Measurements from ENCODE around the gene EBPL.
"Not testable (repeated sequence)": the region's sequence is repeated elsewhere in the genome, so short reads cannot be mapped to it uniquely, and the experiment has no call there.

DNA sequence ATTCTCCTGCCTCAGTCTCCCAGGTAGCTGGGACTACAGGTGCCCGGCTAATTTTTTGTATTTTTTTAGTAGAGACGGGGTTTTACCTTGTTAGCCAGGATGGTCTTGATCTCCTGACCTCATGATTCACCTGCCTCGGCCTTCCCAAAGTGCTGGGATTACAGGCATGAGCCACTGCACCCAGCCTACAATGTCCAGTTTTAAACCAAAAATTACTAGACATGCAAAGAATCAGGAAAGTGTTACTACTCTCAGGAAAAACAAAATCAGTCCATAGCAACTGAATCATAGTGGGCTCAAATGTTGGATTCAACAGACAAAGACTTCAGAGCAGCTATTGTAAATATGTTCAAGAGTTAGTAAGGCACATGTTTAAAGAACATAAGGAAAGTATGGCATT, 79.2 kb downstream of the EBPL start:
- TF ChIP-seq, protein P1, sequence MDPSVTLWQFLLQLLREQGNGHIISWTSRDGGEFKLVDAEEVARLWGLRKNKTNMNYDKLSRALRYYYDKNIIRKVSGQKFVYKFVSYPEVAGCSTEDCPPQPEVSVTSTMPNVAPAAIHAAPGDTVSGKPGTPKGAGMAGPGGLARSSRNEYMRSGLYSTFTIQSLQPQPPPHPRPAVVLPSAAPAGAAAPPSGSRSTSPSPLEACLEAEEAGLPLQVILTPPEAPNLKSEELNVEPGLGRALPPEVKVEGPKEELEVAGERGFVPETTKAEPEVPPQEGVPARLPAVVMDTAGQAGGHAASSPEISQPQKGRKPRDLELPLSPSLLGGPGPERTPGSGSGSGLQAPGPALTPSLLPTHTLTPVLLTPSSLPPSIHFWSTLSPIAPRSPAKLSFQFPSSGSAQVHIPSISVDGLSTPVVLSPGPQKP (IDR thresholded peaks at IDR 0.05; ENCODE audit: borderline replicate concordance, low read depth, low read length): not testable (repeated sequence)
- TF ChIP-seq CEBPB, POLR2A, BHLHE40, RFX5, FOS (IDR thresholded peaks at IDR 0.05; ENCODE audit: low read depth, low read length): not testable (repeated sequence)
- TF ChIP-seq, protein P2, sequence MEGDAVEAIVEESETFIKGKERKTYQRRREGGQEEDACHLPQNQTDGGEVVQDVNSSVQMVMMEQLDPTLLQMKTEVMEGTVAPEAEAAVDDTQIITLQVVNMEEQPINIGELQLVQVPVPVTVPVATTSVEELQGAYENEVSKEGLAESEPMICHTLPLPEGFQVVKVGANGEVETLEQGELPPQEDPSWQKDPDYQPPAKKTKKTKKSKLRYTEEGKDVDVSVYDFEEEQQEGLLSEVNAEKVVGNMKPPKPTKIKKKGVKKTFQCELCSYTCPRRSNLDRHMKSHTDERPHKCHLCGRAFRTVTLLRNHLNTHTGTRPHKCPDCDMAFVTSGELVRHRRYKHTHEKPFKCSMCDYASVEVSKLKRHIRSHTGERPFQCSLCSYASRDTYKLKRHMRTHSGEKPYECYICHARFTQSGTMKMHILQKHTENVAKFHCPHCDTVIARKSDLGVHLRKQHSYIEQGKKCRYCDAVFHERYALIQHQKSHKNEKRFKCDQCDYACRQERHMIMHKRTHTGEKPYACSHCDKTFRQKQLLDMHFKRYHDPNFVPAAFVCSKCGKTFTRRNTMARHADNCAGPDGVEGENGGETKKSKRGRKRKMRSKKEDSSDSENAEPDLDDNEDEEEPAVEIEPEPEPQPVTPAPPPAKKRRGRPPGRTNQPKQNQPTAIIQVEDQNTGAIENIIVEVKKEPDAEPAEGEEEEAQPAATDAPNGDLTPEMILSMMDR (conservative IDR thresholded peaks at IDR 0.05; ENCODE audit: low read depth, low read length): not testable (repeated sequence)
